ENCODE measurements around the gene ACP4.

Gene ACP4

DNA sequence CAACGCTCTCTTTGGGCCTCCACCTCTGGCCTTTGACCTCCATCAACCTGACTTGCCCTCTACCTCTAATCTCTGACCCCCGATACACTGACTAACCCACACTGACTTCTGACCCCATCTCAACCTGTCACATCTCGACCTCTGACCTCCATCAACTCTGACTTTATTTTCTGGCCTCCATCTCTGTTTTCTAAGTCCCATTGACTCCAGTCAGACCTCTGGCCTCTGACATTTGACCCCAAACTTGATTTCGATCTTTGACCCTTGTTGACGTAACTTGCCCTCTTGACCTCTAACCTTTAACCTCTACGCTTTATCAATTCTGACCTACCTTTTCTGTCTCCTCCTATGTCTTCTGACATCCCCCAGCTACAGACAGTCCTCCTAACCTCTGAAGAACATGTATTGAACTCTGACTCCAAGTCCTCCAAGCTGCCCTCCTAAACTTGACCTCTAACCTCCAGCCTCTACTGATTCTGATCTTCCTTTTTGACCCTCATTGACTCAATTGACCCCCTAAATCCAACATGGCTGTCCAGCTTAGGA, 780 bp downstream of the ACP4 start:
- H3K9me3 Mint-ChIP-seq: no peaks in the 10 kb centered on the region
- H3K4me3 Mint-ChIP-seq: no peak overlapping the region
- peak overlapping the region; percentile 26 for H3K27ac Mint-ChIP-seq
- peaks cover 41% of the 10 kb centered on the region for H3K36me3 Mint-ChIP-seq
- no peak for DNase-seq (ENCODE audit: low spot score in 2 of 2)
- no peak for ATAC-seq
- peaks cover 6% of the 10 kb centered on the region for H3K4me1 Mint-ChIP-seq

GRCh38 chr19:50791594-50792271, 1.5 kb downstream of the ACP4 start:
- no peak overlapping the region for H3K4me3 Mint-ChIP-seq
- ATAC-seq (no peak), DNase-seq (ENCODE audit: low spot score in 2 of 2) (no peak)
- H3K36me3 Mint-ChIP-seq: peaks cover 41% of the 10 kb centered on the region
- H3K4me1 Mint-ChIP-seq: peaks cover 6% of the 10 kb centered on the region
- H3K9me3 Mint-ChIP-seq: no peaks in the 10 kb centered on the region
- H3K27ac Mint-ChIP-seq: peak overlapping the region; percentile 26

- Mint-ChIP-seq H3K4me3 (no peak overlapping the region), H3K9me3 (no peaks in the 10 kb centered on the region), H3K4me1 (peaks cover 6% of the 10 kb centered on the region), H3K27ac (no peak overlapping the region), H3K36me3 (peaks cover 49% of the 10 kb centered on the region)
- no peak for ATAC-seq
- no peak for DNase-seq (ENCODE audit: low spot score in 2 of 2)
These were observed 2.3 kb downstream of the ACP4 start for GRCh38 chr19:50792272-50793250.

DNA sequence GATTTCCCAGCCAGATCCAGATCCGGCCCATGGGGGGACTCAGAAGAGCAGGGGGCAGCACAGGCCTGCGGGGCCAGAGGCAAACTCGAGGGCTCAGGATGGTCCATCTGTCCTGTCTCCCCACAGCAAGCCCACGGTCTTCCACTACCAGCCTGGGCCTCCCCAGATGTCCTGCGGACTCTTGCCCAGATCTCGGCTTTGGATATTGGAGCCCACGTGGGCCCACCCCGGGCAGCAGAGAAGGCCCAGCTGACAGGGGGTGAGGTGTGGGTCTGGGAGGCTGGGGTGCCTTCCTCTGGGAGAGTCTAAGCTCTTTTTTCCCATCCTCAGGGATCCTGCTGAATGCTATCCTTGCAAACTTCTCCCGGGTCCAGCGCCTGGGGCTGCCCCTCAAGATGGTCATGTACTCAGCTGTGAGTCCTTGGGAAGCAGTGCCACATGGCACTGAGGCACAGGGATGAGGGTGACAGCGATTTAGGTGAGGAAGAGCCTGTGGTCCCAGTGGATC, 3.4 kb downstream of the ACP4 start:
- H3K4me1 Mint-ChIP-seq: peaks cover 6% of the 10 kb centered on the region
- peaks cover 60% of the 10 kb centered on the region for H3K36me3 Mint-ChIP-seq
- no peak overlapping the region for H3K27ac Mint-ChIP-seq
- no peaks in the 10 kb centered on the region for H3K9me3 Mint-ChIP-seq
- no peak for DNase-seq (ENCODE audit: low spot score in 2 of 2)
- H3K4me3 Mint-ChIP-seq: no peak overlapping the region
- ATAC-seq: no peak

DNA sequence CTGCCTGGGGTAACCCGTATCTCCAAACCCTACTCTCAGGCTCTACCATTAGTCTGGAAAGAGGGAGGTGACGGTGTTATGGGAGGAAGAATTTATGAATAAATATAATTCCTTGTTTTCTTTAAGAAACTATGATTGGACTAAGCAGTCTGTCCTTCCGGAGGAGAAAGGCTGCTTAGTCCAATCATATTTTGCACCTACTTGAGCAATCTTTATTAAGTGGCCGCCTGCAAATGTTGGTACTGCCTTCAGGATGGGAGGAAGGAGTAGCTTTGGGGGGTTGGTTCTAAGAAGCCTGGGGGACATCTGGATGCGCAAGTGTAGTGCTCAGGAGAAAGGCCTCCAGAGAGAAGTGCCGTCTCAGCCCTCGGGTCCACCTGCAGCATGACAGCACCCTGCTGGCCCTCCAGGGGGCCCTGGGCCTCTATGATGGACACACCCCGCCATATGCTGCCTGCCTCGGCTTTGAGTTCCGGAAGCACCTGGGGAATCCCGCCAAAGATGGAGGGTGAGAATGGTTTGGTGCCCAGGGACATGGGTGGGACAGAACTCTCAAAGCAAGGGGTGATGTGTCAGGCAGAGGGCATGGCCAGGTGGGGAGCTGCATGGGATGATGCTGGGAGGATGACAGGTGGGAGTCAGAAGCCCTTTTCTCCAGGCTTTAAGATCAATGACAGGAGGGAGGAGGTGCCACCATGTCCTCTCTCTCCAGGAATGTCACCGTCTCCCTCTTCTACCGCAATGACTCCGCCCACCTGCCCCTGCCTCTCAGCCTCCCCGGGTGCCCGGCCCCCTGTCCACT, 4.1 kb downstream of the ACP4 start:
- peak overlapping the region; percentile 81 for H3K27ac Mint-ChIP-seq
- DNase-seq (ENCODE audit: low spot score in 2 of 2): peak in 1 of 2 donors; percentile 68
- no peaks in the 10 kb centered on the region for H3K9me3 Mint-ChIP-seq
- peak; percentile 43 for ATAC-seq
- no peak overlapping the region for H3K4me3 Mint-ChIP-seq
- H3K36me3 Mint-ChIP-seq: peaks cover 67% of the 10 kb centered on the region
- H3K4me1 Mint-ChIP-seq: peaks cover 6% of the 10 kb centered on the region

GRCh38 chr19:50794876-50795663, 4.9 kb downstream of the ACP4 start:
- ATAC-seq (peak; percentile 27), DNase-seq (ENCODE audit: low spot score in 2 of 2) (no peak)
- Mint-ChIP-seq H3K36me3 (peaks cover 75% of the 10 kb centered on the region), H3K27ac (peak overlapping the region; percentile 81), H3K4me1 (peaks cover 9% of the 10 kb centered on the region), H3K4me3 (no peak overlapping the region), H3K9me3 (no peaks in the 10 kb centered on the region)

DNA sequence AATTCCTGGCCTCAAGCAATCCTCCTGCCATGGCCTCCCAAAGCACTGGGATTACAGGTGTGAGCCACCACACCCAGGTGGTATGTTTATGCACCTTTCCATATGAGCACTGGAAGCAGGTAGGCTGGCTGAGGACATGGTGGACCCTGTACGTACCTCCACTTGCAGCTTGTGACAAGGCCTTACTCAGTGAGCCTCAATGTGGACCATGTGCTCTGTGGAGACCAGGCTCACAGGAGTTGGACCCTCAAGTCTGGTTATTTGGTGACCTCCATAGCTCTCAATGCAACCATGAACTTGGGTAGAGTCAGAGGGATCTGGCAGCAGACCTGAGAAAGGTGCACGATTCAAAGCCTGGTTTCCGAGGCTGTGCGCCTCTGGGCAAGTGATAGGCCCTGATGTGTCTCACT, 5.5 kb downstream of the ACP4 start:
- Mint-ChIP-seq H3K36me3 (peaks cover 81% of the 10 kb centered on the region), H3K9me3 (no peaks in the 10 kb centered on the region), H3K27ac (no peak overlapping the region), H3K4me3 (no peak overlapping the region), H3K4me1 (peaks cover 13% of the 10 kb centered on the region)
- ATAC-seq (no peak), DNase-seq (ENCODE audit: low spot score in 2 of 2) (no peak)

- no peak for DNase-seq (ENCODE audit: low spot score in 2 of 2)
- no peak for ATAC-seq
- Mint-ChIP-seq H3K36me3 (peaks cover 82% of the 10 kb centered on the region), H3K4me3 (no peak overlapping the region), H3K27ac (no peak overlapping the region), H3K4me1 (peaks cover 17% of the 10 kb centered on the region), H3K9me3 (no peaks in the 10 kb centered on the region)
These were observed 6.0 kb downstream of the ACP4 start for GRCh38 chr19:50796128-50796633.

DNA sequence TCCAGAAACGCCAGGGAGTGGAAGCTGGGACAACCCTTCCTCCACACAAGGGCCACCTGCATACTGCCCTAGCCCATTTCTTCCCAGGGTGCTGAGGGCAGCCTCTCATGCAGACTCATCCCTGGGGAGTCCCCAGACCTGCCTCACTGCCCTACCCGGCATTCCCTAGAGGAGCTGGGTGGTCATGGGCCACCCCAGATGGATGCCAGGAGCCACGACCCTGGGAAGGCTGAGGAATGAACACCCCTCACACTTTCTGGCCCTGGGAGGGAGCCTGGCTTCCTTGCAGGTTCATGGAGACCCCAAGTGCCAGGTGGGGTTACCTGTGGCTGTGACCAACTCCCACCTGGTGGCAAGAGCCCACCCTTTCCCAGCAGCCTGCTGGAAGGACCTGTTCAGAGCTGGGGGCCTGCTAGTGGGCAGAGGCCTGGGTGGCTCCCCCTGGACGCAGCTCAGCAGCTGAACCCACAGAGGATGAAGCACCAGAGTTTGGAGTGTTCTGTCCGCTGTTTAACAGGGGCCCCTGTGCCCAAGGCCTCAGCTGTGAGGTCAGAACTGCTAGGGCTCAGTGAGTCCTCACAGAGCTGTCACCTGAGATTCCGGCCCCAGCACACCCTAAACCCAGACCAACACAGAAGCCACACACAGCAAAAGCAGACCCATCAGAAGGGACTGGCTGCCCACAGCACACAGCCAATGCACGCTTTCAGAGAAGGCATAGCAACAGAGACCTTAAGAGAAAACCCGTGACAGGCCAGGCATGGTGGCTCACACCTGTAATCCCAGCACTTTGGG, 6.6 kb downstream of the ACP4 start:
- DNase-seq (ENCODE audit: low spot score in 2 of 2): no peak
- Mint-ChIP-seq H3K36me3 (peaks cover 82% of the 10 kb centered on the region), H3K27ac (no peak overlapping the region), H3K9me3 (no peaks in the 10 kb centered on the region), H3K4me1 (peaks cover 19% of the 10 kb centered on the region), H3K4me3 (no peak overlapping the region)
- no peak for ATAC-seq

- Mint-ChIP-seq H3K4me3 (no peak overlapping the region), H3K4me1 (peaks cover 23% of the 10 kb centered on the region), H3K27ac (no peak overlapping the region), H3K9me3 (no peaks in the 10 kb centered on the region), H3K36me3 (peaks cover 85% of the 10 kb centered on the region)
- ATAC-seq: no peak
- DNase-seq (ENCODE audit: low spot score in 2 of 2): no peak
These were observed 7.2 kb downstream of the ACP4 start for GRCh38 chr19:50797429-50797780.

DNA sequence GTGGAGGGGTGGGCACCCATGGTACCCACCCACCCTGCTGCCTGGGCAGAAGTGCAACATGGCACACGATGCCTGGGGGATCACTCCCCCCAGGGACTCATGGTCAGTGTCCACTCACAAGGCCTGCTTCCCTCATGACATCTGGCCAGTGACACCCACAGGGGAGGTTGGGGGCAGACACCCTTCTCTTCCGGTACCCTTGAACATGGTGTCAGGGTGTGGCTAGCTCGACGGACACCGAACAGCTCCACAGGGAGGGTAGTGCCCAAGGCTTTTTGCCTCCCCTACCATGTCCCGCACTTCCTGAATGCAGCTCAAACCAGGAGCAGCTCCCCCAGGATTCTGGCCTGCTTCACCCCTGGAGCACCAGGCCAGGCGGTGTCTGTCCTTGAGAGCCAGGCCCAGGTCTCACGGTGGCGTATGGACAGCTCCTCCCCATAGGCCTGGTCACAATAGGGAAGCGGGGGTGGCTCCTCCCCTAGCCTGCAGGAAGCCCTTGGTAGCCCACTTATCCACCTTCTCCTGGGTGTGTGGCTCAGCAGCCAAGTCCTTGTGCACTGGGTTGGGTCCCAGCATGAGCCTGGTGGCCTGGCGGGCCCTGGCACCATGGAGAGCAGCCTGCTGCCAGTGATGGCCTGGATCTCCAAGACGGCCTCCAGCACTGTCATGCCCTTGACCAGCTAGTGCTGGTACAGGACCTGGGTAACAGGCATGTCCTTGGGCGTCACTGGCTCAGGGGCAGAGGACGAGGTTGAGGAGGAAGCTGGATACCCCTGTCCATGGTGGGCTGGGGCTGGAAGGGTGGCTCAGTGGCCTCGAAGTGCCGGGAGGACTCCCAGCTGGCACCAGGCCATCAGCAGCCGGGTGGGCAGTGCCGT, 7.8 kb downstream of the ACP4 start:
- DNase-seq (ENCODE audit: low spot score in 2 of 2): no peak
- no peak for ATAC-seq
- H3K27ac Mint-ChIP-seq: no peak overlapping the region
- H3K9me3 Mint-ChIP-seq: no peaks in the 10 kb centered on the region
- H3K36me3 Mint-ChIP-seq: peaks cover 91% of the 10 kb centered on the region
- H3K4me3 Mint-ChIP-seq: no peak overlapping the region
- H3K4me1 Mint-ChIP-seq: peaks cover 29% of the 10 kb centered on the region

DNA sequence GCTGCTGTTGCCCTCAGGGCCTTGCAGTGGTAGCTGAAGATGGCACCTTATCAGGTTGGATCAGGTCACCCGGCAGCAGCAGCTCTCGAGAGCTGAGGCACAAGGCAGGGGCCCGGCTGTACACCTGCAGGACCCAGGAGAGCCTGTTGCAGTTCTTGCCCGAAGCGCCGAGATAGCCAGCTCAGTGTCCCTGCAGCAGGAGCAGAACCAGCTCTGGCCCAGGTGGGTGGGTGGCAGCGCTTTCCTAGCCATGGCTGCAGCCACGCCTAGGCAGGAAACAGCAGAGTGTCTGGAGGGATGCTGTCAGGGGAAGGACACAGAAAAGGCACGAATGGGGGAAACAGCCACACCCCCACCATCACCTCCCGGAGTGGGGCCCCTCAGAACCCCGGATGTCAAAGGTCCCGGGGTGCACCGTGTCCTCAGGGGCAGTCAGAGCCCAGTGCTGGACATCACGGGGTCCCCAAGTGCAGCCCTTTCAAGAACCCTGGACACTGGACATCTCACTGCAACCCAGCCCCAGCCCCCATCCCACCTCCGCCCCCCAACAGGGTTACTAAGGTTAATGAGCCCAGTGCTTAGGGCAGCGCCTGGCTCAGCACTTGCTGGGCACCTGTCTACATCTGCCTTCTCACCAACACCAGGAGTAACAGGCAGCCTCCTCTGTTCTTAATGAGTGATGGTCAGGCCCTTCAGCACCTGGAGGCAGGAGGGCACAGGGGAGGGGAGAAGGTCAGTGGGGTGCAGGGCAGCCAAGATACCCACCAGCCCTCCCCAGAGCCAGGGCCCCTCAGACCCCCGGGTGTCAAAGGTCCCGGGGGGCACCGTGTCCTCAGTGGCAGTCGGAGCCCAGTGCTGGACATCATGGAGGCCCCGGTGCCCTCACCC, 8.7 kb downstream of the ACP4 start:
- ATAC-seq (no peak), DNase-seq (ENCODE audit: low spot score in 2 of 2) (no peak)
- Mint-ChIP-seq H3K4me3 (no peak overlapping the region), H3K4me1 (peaks cover 37% of the 10 kb centered on the region), H3K27ac (peak overlapping the region; percentile 40), H3K9me3 (no peaks in the 10 kb centered on the region), H3K36me3 (peaks cover 91% of the 10 kb centered on the region)
